Measurements from ENCODE around the gene CCDC174.

DNA sequence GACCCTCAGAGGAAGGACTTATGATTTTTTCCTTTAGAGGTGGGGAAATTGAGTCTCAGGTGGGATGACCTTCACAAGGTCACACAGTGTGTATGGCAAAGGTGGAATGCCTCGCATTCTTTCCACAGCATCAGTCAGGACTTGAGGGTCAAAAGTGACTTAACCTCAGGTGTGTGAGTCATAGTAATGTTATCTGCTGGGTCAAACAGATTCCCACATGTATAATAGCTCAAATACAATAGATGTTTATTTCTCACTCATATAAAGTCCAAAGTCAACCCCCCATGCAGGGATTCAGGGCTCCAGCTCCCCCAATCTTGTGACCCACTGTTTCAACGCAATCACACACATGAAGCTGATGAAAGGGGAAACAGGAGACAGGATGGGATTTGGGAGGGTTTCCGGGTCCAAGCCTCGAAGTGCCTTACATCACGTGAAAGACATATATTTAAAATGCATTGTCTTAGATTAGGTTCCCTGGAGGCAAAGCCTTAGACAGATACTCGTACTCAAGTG lies 34.0 kb upstream of the CCDC174 start:
- TF ChIP-seq, protein P1, sequence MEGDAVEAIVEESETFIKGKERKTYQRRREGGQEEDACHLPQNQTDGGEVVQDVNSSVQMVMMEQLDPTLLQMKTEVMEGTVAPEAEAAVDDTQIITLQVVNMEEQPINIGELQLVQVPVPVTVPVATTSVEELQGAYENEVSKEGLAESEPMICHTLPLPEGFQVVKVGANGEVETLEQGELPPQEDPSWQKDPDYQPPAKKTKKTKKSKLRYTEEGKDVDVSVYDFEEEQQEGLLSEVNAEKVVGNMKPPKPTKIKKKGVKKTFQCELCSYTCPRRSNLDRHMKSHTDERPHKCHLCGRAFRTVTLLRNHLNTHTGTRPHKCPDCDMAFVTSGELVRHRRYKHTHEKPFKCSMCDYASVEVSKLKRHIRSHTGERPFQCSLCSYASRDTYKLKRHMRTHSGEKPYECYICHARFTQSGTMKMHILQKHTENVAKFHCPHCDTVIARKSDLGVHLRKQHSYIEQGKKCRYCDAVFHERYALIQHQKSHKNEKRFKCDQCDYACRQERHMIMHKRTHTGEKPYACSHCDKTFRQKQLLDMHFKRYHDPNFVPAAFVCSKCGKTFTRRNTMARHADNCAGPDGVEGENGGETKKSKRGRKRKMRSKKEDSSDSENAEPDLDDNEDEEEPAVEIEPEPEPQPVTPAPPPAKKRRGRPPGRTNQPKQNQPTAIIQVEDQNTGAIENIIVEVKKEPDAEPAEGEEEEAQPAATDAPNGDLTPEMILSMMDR (IDR thresholded peaks at IDR 0.05): no peak
- TF ChIP-seq ZNF232 (CRISPR knock-in tag; IDR thresholded peaks at IDR 0.05): no peak
- TF ChIP-seq, protein P2, sequence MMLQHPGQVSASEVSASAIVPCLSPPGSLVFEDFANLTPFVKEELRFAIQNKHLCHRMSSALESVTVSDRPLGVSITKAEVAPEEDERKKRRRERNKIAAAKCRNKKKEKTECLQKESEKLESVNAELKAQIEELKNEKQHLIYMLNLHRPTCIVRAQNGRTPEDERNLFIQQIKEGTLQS (CRISPR knock-in tag; conservative IDR thresholded peaks at IDR 0.05): no peak
